GM19025 (cell line): Measurements from ENCODE around the gene PSMG3.

Experiments used
- ATAC-seq: cut with Tn5 transposase; IDR thresholded peaks from one replicate; pipeline ENCODE4 v1.9.1; 2021; ENCODE audit warnings: mild to moderate bottlenecking, low read depth, moderate library complexity; ENCODE audit not compliant: unreplicated experiment

Gene PSMG3

DNA sequence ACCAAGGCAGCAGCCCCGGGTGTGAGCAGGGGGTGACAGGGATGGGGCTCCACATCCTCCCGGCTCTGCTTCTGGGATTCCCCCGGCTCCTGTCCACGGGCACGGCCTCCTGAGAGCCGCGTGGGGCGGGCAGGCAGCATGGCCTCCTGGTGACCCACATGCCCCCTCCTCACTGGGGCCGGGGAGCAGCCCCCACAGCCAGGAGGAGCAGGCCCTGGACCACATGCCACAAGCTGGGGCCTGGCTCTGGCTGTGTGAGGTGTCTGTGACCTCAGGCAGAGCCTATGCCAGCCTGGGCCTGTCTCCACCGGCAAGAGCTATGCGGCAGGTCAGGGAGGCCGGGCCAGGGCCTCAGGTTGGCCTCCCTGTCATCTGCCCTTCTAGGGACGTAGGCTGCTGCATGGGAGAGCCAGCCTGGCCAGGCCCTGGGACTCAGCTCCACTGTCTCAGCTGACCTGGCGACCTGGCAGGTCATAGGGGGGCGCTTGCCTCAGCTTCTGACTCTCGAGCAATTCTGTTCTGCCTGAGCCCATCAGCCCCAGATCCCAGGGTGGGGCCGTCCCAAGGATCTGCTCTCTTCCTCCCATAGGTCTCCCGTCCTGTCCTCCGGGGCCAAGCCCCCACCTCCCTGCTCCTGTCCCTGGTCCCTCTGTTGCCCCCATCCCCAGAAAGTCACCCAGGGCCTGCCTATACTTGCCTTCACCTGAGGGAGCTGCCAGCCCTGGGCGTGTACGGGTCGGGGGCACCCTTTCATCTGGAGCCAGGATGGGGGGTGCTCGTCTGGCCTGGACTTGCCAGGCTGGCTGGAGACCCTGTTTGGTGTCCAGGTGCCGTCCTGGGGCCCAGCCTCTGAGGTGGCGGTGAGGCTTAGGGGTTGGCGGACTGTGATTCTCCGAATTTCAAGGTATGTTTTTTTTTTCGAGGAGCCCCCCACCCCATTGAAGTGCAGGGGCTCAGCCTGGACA is 9.9 kb downstream of the PSMG3 start:
- ATAC-seq: no peak

DNA sequence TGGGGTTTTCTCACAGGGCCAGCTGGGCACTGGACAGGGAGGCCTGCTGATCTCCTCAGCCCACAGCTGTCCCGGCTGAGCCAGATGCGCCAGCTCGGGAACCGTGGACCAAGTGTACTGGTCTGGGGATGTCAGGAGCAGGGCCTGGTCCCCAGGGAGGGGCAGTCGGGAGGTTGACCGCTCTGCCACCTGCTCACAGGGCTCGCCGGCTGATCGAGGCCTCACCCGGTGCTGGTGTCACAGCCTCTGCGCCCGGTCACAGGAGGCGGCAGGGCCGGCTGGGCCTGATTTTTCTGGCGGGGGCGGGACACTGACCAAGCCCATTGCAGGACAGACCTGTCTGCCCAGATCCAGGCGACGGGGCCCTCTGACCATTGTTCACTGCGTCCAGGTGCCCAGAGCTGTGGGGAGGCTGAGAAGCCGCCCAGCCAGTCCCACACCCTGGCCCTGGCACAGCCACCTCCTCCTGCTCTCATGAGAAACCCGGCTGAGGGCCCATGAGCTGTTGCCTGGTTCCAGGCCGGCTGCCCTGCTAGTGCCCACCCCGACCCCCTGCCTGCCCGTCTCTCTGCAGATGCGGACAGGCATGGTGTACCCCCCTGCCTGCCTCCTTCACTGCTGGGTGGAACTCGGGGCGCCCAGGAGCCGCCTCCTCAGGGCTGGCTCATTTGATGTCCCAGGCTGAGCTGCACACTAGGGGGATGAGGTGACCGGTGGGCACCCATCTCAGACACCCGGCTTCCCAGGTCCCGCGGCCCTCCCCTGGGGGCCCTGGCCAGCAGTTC is 10.8 kb downstream of the PSMG3 start:
- no peak for ATAC-seq

DNA sequence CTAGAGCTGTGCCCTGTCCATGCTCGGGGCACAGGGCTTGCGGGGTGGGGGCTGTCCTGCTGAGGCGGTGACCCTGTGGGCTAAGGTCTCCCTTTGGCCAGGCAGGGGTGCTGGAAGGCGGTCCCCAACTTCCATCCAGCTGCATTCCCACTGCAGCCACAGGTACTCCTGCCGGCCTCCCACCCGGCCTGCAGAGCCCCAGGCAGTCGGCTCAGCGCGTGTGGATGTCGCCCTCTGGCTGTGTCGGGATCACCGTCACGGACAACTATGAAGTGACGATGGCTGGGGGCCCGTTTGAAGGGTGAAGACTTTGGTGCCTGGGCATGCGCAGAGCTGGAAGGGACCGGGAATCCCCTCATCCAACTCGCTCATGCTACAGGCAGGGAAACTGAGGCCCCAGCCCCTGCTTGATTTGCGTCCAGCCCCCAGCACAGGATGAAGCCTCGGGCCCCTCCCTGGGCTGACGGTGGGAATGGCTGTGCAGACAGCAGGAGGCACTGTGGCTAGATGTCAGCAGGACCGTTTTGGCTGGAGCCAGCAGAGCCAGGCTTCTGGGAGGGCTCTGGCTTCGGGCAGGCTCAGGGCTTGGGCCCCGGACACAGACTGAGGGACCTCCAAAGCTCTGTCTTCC is 11.5 kb downstream of the PSMG3 start:
- ATAC-seq: no peak

DNA sequence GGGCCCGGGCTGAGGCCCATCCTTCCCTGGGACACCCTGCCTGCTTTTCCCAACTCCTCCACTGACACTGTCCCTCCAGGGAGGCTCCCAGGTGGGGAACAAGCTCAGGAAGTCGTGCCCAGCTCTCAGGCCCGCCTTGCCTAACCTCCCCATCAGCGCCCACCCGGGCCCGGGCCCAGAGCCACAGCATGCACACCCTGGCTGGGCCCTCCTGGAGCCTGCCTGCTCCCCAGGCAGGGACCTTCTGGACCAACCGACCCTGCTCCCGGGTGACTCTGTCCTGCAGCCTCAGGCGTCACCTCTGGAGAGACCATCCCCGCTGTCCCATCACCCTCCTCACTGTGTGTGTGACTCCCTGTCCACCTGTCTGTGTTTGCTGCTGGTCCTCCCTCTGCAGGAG is 12.1 kb downstream of the PSMG3 start:
- ATAC-seq: no peak

DNA sequence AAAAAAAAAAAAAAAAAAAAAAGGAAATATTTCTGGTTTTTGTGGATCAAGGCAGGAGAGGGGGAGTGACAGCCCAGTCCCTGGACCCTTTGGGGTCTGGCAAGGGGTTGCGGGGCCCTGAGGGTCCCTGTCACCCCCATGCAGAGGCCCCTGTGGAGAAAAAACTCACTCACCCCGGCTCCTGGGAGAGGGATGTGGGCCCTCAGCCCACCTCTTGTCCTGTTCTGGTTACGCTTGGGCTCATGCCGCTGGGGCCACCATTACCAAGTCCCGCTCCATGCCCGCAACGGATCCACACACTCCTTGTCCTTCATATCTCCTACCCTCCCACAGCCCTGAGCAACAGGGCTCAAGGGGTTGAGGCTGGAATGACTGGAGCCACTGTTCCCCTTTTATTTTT is 12.8 kb downstream of the PSMG3 start:
- no peak for ATAC-seq

DNA sequence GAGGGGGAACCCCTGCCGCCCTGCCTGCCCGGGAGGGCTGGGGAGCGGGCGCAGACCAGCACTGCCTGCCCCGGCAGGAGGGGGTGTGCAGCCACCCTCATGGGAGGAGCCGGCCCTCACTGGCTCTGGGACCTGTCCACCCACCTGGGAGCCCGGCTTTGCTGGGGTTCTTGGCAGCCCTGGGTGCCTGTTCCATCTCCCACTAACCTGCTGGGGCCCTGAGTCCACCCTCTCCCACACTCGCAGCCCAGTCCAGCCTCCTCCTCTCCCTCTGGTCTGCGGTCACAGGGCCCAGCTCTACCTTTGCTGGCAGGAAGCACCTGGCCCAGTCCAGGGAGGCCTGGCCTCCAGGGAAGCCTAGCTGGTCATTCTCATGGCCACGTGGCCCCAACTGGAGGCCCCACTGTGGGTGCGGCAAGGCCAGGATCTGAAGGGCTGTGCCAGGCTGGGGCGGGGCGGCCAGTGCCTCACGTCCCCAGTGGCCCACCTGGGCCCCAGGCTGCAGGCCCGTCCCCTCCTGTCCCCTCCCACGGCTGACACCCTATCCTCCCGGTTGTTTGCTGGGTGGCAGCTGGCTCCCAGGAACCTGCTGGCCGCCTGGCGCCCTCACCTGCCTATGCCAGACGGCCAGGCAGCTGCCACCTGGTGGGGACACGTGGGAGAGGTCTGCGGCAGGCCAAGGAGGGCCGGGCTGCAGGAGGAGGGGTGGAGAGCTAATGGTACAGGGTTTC is 13.9 kb downstream of the PSMG3 start, which contains the start of gene TMEM184A:
TSS of gene TMEM184A (minus strand) at position 393 of the 731 bp plus-strand sequence. CDS start 721 bp downstream, outside the sequence.
- ATAC-seq: no peak

DNA sequence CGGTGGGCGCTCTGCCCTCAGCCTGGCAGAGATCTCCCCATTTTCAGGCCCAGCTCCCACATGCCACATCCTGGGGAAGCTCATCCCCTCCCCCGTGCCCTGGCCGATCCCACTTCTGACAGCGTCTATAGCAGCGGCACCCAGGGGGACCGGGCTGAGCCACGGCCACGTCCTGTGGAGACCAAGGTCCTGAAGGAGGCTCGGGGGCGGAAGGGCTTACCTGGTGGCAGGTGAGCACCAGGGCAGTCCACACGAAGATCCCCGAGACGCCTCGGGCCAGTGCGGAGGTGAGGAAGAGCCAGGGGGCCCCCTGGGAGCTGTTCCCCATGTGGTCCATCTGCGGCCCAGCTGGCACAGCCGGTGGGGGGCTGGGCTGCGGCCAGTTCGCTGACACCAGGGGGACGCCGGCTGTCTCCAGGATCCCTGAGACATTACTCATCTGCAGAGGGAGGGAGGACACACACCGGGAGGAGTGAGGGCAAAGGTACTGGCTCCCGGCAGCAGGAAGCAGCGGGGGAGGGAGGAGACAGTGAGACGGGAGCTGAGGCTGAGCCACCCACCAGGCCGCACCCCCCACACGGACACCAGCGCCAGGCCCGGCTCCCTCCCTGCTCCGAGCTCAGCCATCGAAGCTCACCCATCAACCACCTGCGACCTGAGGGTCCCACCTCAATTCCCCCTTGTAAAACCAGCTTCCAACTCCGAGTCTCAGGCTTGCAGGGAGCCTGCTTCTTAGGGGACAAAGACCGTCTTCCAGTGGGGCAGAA is 14.6 kb downstream of the PSMG3 start:
- ATAC-seq: no peak

DNA sequence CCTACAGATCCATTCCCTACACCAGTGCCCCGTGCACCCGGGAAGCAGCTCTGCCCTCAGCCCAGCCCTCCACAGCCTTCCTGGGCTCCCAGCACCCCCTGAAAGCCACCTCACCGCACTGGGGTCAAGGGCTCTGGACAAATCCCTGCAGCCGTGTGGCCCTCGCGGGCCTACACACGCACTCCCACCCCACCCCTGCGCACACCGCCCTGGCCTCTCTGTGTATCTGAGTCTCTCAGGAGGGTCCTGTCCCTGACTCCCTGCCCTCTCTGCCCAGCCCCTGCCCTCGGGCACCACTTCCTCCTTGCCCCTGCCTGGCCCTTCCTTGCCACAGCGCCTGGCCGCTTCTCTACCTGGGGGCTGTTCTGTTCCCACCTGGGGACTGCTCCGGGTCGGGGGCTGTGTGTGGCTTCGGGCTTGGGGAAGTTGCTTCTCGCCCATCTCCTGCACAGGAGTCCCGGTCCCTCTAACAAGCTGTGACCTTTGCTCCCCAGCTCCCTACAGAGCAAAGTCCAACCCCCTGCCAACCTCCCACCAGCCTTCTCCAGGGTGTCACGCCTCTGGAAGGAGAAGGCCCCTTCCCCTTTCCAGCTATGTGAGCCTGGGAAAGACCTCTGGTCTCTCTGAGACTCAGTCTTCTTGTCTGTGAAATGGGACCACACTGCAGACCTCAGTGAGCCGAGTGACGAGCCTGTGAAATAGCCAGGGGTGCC is 15.3 kb downstream of the PSMG3 start:
- no peak for ATAC-seq

DNA sequence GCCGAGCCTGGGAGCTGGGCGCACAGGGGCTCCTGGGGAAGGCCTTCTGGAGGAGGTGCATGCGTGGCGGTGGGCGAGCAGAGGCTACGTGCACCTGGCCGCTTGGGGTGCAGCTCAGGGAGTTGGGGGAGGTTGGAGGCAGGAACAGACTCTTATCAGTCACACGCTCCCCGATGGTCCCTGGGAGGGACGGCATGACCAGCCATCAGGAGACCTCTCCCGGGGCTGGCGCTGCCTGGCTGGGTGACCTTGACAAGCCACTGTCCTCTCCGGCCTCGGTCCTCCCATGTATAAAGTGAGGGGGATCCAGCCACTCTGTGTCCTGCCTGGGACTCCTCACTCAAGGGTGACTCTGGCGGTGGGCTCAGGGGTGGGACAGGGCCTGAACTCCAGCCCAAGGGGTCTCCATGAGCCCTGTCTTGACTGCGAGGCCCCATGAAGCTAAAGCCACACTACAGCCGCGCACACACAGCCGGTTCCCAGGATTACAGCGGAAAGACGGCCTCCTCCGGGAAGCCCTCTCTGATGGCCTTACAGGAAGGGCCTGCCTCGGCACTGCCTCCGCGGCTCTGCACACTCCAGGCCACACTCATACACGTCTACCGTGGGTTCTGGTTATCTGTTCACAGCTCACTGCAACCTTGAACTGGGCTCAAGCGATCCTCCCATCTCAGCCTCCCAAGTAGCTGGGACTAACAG is 16.2 kb downstream of the PSMG3 start:
- ATAC-seq: no peak

DNA sequence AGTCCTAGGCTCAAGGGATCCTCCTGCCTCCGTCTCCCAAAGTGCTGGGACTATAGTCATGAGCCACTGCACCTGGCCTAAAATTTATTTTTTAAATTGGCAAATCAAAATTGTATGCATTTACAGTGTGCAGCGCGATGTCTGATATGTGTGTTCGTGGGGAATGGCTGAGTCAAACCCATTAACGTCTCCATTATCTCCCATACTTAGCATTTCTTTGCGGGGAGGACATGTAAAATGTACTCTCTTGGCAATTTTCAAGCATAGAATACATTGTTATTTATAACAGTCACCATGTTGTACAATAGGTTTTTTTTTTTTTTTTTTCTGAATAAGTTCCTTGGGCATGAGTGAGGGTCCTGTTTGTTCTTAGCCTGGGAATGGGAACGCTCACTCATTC is 17.6 kb downstream of the PSMG3 start:
- ATAC-seq: no peak

DNA sequence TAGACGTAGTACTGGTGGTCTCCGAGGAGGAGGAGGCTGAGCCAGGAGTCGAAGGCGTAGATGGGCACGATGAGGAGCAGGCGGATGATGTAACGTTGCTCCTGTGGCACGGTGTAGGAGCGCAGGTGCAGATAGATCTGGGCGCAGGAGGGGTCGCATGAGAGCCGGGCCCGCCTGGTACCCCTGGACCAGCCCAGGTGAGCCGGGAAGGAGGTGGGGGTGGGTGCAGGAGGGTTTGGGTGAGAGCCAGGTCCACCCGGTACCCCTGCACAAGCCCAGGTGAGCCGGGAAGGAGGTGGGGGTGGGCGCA is 19.0 kb downstream of the PSMG3 start:
- no peak for ATAC-seq

DNA sequence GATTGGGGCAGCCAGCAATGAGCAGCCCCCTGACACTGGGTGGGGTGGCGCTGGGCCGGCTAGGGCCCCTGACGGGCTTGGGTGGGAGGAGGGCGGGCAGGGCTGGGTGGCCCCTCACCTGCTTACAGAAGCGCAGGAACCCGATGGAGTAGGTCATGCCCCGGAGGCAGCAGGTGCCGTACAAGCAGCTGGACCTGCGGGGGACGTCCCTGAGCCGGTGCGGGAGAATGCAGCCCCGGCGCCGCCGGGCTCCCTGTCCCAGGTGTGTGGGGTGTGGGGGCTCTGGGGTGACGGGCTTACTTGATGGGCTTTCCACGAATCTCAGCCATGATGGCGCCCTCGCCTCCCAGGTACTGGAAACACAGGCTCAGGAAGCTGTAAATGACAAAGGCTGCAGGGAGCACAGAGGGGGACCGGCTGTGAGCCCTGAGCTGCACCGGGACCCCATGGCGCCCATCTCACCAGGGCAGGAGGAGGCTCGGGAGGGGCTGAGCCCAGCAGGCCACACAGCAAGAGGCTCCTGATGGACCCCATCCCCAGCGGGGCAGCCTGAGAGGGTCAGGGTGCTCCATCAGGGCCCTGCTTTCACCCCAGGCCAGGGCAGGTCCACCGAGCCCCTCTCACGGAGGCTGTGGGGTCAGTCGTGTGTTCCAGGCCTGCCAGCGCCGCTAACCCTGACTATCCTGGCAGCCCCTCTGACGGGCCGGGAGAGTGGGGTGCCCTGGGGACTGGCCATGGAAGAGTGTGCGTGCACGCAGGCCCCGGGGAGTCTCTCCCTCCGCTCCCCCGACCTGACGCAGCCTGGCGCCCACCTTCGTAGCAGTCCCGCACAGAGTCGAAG is 19.6 kb downstream of the PSMG3 start:
- no peak for ATAC-seq

DNA sequence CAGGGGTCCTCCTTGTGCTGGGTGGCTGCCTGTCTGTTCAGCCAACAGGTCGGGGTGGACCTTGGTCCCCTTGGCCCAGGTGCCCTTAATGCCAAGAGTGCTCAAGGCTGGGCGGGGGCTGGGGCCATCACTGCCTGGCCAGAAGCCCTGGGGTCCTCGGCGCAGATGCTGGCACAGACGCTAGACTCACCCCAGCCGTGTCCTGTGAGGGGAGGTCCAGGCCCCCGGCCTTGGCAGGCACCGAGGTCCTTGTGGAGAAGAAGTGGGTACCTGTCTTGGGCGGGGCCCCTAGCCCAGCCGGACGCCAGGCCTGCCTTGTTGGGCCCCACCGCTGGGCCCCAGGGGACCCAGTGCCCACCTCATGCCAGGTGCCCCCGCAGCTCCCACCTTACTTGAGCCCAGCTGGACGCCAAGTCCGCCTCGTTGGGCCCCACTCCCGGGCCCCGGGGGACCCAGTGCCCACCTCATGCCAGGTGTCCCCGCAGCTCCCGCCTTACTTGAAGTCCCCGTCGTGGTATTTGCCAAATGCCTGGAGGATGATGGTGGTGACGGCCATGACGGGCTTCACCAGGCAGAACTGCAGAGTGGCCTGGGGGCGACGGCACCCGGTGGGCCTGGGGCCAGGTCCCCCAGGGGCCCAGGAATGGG is 20.4 kb downstream of the PSMG3 start:
- ATAC-seq: no peak

DNA sequence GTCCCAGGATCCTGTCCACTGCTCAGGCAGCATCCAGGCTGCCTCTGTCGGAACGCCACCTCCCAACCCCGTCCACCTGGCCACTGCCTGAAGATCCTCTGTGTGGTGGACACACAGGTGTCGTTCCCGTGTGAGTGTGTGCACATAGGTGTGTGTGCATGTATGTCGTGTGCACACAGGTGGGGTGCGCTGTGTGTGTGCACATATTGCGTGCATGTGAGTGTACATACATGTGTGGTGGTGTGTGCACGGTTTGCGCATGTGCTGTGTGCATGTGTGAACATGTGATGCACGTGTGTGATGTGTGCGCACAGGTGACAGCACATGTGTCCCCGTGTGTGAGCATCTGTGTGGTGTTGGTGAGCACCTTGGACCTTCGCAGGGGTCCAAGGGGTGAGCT is 20.9 kb downstream of the PSMG3 start:
- ATAC-seq: no peak

DNA sequence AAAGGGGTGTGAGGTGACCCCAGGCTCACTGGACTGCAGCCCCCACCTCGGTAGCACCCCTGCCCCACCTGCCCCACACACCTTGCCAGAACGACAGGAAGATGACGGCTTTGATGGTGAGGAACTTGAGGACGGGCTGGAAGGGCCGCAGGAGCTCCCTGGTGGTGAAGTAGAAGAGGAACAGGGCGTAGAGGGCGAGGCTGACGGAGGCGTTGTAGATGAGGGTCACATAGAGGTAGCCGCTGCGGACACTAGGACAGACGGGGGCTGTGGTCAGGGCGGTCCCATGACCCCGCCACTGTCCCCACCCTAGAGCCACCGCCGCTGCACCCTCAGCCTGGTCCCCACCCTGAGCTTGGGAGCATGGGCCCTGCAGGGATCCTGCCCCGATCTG is 21.4 kb downstream of the PSMG3 start:
- no peak for ATAC-seq

DNA sequence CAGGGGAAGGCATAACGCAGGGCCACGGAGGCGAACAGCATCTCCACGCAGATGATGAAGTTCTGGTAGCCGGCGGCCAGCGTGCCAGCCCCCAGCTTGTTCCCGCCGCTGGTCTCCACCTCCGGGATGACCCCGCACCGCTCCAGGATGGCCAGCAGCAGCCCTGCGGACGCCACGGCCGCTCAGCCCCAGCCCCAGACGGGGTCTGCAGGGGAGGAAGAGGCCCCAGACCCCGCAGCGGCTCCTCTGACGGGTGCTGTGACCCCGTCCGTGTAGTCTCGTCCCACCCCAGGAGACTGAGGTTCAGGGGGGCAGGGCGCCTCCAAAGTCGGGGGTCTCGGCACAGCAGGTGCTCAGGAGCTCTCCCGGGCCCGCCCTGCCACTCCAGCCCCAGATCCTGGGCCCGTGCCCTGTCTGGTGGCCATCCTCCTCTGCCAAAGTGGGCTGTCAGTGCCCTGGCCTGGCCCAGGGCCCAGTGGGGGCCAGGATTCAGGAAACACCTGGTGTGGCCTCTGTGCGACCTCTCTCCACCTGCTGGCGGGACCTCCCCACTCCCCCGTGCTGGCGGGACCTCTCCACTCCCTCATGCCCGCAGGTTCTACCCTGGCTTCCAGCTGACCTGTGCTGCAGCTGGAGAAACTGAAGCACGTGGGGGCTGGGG is 21.9 kb downstream of the PSMG3 start:
- no peak for ATAC-seq
